ENCODE results near the gene INS.
"Not testable (repeated sequence)": the region's sequence is repeated elsewhere in the genome, so short reads cannot be mapped to it uniquely, and the experiment has no call there.

INS gene

DNA sequence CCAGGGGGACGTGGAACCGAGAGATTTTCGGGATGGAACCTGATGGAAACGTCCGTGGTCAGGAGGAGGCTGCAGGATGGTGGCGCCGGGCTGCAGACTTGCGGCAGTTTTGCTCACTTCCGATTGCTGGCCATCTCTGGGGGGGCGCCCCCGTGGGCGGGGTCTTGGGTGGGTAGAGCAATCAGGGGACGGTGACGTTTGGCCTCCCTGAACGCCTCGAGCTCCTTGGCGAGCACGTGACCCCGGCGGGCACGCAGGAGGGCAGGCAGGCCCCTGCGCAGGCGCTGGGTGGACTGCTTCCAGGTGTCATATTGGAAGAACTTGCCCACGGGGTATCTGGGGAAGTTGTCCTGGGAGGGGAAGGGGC is 28.2 kb downstream of the INS start:
- no peak for DNase-seq (ENCODE audit: low read depth, low spot score)

DNA sequence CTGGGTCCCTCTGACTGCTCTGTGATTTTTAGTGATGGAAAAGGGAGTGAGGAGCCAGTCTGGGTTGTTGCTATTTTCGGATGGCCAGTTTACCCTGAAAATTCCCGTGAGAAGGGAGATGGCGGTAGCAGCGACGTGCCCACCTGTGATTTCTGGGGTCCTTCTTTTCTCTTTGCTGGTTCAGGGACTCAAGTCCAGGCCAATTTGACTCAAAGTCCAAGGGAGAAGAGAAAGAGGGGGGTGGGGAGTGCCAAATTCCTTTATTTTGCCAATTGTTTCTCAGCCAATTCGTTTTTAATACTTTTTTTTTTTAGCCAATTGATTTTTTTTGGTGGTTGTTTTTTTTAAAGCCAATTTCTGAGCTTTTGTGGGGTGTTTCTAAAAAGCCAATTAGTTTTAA is 28.8 kb downstream of the INS start:
- no peak for DNase-seq (ENCODE audit: low read depth, low spot score)

DNA sequence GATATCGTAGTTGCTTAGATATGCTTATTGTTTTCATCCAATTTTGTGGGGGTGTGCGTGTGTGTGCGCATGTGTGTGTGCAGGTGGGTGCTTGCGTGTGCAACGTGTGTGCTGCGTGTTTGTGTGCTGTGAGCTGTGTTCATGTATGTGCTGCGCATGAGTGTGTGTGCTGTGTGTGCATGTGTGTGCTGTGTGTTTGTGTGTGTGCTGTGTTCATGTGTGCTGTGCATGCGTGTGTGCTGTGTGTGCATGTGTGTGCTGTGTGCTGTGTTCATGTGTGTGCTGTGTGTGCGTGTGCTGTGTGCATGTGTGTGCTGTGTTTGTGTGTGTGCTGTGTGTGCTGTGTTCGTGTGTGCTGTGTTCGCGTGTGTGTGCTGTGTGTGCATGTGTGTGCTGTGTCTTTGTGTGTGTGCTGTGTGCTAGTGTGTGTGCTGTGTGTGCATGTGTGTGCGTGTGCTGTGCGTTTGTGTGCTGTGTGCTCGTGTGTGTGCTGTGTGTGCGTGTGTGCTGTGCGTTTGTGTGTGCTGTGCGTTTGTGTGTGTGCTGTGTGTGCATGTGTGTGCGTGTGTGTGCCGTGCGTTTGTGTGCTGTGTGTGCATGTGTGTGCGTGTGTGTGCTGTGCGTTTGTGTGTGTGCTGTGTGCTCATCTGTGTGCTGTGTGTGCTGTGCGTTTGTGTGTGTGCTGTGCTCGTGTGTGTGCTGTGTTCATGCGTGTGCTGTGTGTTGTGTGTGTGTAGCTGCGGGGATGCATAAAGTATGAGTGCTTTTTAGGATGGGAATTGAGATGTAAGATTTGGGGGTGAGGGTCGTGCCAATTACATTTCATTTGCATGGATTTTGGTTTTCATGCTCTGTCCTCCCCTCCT is 29.4 kb downstream of the INS start:
- DNase-seq (ENCODE audit: low read depth, low spot score): no peak

DNA sequence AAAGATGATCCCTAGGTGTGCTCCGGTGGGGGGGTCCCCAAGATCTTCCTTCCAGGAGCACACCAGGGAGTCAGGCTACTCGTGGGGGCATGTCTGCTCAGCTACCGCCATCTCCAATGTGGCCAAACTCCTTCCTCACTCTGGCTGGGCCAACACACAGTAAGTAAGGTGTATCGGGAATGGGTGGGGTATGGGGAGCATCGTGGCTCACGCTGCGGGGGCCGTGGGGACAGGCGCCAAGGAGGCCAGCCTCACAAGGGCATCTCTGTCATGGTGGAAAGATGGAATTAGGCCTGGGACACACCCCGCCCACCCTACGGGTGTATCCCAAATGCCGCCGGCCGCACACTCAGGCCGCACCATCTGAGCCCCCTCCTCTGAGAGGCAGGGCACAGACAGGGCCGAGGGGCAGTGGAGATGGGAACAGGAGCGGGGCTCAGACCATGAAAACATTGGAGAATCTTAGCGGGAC is 30.1 kb downstream of the INS start:
- DNase-seq (ENCODE audit: low read depth, low spot score): no peak

DNA sequence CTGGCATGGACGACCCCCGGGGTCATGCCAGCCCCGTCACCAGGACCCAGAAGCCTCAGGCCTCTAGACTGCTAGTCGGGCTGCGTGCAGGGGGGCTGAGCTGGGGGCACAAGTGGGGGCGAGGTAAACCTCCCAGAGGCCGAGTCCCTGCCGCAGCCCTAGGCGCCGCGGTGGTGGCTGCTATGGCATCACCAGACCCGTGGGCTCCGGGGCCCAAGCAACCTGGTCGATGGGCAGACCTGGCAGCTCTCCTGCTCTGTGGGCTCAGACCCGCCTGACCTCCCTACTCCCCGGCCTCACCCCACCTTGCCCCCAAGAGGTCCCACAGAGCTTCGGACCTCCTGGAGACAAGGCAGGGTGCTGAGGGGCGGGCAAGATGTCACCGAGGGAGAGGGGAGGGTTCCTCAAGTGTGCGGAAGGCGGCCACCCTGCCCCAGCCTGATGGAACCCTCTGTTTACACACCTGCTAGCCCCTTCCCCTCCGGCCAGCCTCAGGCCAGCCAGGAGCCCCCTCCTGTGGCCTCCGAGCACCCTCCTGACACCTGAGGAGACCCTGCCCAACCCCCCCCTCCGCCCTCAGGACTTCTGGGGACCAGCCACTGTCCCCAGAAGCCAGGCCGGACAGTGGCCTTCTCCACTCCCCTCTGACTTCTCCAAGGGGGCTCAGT is 31.2 kb downstream of the INS start:
- no peak for DNase-seq (ENCODE audit: low read depth, low spot score)

DNA sequence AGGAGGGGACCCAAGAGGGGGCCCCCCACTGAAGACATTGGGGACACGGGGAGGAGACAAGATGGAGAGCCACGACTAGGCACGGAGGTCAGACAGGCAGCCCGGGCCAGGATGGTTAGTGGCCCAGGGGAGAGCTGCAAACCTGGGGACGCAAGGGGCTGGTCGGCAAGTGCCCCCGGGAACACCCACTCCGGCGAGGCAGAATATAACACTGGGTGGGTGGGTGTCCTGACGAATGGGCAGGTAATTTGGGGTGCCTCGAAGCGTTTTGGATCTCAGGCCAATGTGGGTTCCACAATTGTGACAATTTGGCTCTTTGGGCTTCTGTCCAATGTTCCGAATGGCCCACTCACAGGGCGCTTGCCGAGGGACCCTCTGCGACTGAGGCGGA is 31.7 kb downstream of the INS start:
- DNase-seq (ENCODE audit: low read depth, low spot score): no peak

DNA sequence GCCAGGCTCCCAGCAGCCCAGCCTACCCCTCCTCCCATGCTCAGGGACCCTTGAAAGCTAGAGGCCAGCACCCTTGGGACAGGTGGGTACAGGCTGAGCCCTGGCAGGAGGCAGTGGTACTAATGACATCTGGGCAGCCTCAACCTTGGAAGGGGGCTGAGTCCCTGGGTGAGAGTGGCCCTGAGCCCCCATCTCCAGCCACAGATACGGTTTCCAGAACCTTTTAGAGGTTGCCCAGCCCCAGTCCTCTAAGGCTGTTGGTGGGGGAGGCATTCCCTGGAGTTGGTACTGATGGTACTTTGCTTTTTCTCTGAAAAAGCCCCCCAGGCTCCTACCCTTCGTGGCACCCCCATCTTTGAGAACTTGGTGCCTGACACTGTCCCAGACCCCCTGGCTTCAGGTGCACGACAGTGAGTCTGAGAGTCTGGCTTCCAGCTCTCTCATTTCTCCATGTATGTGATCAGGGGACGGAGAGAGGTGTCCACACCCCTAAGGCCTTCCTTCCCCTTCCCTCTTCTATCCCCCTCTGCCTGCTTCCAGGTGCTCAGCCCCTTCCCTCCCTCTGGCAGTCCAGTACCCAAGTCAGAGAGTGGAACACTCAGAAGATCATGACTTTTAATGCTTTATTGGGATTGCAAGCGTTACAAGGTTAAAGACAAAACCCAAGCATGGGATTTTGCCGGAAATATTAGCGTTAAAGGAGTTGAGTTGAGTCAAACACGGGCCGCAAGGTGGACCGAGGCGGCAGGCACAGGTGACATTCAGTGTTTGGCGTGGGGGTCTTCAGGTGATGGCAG is 32.3 kb downstream of the INS start:
- no peak for DNase-seq (ENCODE audit: low read depth, low spot score)

DNA sequence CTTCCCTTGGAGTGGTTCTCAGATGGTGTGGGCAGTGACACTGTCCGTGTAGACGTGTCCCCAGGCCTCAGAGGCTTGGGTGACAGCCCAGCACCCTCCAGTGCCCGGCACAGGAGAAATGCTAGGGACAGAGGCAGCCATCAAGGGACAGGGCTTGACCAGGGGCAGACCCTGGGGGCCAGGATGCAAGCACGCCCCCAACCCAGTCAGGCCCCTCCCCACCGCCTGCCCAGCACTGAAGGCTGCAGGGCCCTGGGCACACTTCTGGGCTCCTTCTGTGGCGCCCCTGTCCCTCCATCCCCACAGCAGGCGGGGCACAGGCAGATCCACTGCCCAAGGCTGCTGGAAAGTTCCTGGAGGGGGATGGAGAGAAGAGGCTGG is 32.9 kb downstream of the INS start:
- DNase-seq (ENCODE audit: low read depth, low spot score): peak; percentile 6

DNA sequence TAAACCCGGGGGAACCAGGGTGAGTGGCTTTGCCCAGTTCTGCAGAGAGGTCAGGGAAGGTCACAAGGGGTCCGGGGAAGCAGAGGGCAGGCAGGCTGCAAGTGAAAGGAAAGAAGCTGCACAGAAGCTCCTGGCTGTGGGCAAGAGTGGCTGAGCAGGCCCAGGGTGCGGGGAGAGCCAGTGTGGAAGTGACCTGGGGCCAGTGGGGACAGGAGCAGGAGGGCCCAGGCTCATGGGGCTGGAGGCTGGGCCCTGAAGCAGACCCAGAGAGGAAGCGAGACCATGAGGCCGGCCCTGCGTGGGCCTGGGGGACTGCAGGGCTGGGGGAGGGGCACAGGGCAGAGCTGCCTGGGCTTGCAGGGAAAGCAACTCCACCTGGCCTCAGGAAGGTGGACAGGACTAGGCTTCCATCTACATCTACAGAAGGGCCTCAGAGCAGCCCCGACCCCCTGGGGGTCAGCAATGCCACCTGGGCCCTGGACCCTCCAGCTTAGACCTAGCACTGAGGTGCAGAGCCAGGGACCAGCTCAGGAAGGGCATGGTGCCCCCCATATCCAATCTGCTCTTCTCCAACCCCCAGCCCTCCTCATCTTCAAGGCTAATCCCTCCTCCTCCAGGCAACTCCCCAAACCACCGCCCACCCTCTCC is 33.4 kb downstream of the INS start:
- DNase-seq (ENCODE audit: low read depth, low spot score): no peak

DNA sequence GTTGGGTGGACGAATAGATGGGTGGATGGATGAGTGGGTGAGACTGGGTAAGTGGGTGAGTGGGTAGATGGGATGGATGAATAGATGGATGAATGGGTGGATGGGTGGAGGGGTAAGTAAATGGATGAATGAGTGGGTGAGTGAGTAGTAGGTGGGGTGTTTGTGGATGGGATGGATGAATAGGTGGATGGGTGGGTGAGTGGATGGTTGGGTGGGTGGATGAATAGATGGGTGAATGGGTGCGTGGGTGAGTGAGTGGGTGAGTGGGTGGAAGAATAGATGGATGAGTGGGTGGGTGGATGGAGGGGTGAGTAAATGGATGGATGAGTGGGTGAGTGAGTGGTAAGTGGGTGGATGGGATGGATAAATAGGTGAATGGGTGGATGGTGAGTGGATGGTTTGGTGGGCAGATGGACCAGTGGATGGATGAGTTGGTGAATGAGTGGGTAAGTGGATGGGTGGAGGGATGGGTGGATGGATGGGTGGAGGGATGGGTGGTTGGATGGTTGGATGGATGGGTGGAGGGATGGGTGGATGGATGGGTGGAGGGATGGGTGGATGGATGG is 34.4 kb downstream of the INS start:
- no peak for DNase-seq (ENCODE audit: low read depth, low spot score)

DNA sequence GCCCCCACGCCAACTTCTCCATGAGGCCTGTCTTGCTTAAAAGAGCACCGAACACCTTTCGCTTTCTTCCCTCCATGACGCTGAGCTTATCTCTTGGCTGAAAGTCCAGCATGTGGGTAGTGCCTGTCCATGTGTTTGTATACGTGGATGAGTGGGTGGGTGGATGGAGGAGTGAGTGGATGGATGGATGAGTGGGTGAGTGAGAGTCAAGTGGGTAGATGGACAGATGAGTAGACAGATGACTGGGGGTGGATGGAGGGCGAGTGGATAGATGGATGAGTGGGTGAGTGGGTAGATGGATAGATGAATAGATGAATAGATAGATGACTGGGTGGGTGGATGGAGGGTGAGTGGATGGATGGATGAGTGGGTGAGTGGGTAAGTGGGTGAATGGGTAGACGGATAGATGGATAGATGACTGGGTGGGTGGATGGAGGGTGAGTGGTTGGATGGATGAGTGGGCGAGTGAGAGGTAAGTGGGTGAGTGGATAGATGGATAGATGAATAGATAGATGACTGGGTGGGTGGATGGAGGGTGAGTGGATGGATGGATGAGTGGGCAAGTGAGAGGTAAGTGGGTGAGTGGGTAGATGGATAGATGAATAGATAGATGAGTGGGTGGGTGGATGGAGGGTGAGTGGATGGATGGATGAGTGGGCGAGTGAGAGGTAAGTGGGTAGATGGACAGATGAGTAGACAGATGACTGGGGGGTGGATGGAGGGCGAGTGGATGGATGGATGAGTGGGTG is 36.1 kb downstream of the INS start:
- not testable (repeated sequence) for DNase-seq (ENCODE audit: low read depth, low spot score)

DNA sequence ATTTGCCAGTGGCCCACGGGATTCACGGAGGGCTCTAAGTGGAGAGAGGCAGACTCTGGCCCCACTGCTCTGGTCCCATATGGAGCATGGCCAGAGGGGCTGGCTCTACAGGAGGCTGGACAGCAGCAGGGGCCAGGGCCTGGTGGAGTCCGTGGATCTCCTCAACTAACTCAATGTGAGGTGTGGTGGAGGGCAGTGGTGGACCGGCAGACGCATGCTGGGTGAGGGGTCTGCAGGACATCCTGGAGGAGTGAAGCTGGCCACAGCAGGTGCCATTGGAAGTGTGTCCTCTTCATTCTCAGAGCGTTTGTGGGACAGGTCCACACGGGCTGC is 37.4 kb downstream of the INS start:
- DNase-seq (ENCODE audit: low read depth, low spot score): no peak

DNA sequence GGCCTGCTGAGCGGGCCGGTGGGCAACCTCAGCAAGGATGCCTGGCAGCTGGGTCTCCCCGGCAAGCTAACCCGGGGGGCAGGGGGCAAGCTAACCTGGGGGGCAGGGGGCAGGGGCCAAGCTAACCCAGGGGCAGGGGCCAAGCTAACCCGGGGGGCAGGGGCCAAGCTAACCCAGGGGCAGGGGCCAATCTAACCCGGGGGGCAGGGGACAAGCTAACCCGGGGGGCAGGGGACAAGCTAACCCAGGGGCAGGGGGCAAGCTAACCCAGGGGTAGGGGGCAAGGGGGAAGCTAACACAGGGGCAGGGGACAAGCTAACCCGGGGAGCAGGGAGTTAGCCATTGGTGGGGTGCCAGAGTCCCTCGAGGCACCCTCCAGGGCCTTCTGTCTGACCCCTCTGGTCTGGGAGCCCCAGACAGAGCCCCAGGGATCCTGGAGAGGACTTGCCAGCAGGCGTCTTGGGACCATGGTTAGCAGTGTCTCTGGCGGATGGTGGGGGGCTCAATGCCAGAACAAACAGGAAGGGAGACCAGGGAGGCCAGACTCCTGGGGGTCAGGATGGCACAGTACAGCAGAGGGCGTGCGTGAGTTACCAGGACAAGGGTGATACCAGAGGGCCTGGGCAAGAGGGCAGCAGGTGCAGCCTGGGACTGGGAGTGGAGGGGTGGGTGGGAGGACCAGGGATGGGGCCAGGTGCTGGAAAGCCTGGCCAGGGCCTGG is 37.9 kb downstream of the INS start:
- DNase-seq (ENCODE audit: low read depth, low spot score): no peak

DNA sequence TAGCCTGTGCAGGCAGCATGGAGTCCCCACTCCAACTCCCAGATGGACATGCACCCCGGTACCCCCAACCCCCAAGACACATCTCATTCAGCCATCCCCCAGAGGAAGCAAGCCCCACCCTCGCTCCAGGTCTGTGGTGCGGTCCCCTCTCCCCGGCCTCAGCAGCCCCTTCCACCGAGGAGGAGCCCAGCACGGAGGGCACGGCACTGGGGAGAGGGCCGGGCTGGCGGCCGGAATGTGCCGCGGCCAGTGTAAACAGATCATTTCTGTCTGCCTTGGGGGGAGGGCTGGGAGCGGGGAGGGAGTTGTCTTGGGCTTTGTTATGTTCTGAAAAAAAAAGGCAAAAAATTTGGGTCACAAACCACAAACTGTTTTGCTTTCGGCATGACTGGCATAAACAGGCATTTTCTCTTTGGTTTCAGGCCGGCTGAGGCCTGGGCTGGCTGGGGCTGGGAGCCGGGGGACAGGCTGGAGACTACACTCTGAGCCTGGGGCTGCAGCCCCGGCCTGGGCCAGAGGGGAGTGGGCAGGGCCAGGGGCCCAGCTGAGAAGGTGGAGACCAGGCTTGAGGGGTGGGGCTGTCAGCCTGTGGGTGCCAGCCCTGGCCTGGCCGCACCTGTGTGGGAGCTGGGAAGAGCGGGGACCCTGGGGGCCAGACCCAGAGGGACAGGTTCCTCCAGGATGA is 38.6 kb downstream of the INS start:
- peak; percentile 61 for DNase-seq (ENCODE audit: low read depth, low spot score)

DNA sequence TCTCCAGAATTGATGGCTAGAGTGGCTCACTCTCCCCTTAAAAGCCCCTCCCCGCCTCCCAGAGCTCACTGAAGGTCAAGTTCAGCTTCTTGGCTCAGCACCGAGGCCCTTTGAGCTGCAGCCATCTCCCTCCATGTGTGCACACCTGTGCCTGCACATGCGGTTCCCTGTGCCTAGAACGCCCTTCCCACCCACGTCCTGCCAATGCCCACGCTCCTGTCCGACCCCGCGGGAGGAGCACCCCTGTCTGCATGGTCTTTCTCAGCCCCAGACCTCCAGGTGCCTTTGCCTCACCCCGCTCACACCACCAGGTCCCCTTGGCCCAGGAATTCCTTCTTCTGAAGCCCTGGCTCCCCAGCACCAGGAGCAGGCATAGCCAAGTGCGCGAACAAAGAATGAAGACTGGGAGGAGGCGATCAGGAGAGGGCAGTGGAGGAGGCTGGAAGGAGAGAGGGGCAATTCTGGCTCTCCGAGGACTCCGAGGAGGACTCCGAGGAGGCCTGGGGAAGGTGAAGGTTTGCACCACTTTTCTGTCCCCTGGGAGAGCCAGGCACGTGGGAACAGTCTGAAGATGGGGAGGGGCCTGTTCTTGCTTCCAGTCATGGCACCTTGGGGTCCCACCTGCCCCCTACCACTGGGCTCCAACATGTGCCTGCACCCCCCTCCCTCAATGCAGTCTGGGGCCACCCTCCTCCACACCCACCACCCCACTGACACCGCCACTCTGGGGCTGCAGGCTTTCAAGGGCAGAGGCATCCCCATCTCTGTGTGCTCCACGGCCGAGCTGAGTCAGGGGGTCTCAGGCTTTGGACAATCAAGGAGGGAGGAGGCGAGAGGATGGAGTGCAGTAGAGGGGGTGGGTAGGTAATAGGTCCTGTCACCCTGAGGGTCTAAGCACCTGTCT is 39.5 kb downstream of the INS start:
- DNase-seq (ENCODE audit: low read depth, low spot score): peak; percentile 8

DNA sequence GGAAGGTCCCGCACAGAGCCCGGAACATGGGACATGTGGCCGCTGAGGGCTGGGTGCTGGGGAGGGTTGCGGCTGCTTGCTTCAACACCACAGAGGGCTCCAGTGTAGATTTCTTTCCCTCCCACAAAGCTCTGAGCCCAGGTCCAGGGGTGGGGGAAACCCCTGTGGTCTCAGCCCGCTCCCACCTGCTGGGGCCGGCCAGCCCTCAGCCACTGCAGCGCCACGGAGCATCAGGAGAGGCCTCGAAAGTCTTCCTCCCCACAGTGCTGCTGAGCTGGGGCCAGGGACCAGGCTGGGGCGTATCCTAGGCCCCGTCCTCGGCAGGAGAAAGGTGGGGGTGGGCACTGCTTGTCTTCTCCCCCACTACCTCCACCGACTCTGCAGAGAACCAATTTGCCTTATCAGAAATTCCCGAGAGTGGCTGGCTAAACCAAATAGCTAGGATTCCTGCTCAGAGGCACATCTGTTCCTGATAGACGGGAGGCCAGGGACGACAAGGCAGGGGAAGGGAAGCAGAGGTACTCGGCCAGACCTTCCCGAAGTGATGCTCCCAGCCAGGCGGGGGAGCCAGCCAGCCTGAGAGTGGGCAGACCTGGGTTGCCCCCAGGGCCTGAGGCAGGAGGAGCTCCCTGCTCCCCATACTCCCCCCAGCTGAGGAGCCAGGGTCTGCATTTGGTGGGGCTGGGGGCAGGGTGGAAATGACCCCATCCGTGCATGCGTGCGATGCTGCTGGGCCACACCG is 40.5 kb downstream of the INS start:
- peak; percentile 72 for DNase-seq (ENCODE audit: low read depth, low spot score)

DNA sequence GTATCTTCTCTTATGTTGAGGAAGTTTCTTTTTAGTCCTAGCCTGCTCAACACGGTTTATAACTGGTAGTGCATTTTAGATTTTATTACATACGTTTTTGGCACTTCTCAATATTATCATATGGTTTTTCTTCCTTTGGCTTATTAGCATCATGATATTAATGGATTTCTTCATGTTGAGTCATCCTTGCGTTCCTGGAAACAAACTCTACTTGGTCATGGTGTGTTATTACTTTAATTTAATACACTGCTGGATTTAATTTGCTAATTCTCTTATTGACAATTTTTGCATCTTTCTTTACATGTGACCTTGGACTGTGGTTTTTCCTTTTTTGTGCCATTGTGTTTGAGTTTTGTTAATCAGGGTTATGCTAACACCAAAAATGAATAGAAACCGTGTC is 42.3 kb downstream of the INS start:
- DNase-seq (ENCODE audit: low read depth, low spot score): no peak

DNA sequence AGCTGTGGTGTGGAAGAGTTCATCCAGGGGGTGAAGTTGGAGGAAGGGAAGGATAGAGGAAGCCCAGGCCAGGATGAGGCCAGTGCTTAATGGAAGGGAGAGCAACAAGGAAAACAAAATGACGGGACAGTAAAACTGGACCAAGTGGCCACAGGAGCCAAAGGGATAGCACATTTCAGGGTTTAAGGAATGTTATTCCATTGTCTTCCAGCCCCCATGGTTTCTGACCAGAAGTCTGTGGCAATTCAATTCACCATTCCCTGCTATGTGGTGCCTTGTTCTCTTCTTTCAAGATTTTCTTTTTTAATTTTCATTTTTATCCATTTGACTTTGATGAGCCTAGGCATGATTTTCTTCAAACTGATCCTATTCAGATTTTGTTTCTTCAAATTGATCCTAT is 44.3 kb downstream of the INS start:
- no peak for DNase-seq (ENCODE audit: low read depth, low spot score)

All from ELF-1 (cell line).